Cortex of kidney (tissue), 1 donor: Measurements from ENCODE around the gene C1QTNF2.

ENCODE experiments used
- DNase-seq: peaks from one replicate; lab custom pipeline; 2025; lab: John Stamatoyannopoulos, UW

C1QTNF2 gene

DNA sequence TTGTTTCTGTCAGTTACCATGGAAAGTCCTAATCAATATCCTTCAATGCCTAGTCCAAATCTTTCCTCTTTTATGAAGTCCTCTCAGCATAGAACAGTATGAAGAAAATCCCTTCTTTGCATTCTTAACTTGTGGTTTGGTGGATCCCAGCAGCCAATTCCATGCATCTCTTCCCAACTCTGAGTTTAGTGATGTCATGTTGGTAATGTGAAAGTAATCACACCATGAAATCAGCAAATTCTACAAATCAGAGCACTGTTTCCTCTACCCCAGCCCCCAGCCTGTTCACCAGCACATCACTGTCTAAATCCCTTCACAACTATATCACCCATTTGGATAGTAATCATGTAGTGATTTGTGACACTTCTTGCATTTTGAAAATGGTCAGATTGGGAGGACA is 4.7 kb upstream of the C1QTNF2 start:
- DNase-seq: no peak

DNA sequence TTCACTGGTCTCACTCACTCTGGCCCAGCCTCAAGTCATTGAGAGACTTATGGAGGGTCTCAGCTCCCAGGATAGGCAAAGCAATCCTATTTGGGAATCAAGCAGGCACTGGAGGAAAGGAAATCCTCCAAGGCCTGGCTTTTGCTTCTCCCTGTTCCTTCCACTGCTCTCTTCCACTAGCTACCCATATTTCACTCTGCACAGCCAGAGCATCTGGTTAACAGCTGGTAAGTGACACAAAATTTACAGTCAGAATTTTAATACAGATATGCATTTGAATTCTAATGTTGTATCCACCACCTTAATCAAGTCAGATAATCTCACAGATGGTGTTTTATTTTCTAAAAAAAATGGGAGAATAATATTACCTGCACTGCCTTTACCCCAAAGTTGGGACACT is 868 bp upstream of the C1QTNF2 start:
- DNase-seq: no peak

DNA sequence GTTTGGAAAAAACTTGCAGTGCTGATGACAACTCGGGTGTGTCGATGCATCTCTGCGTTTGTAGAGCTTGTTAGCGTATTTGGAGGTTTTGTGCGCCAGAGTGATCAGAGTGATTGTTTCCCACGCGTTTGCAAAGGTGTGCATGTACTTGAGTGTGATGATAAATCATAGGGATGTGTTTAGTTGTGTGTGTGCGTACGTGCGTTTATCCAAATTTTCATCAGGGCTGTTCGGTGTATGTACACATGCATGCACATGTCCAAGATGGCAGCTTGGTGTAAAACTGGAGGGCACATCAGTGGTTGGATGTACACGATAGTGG is 248 bp upstream of the C1QTNF2 start:
- DNase-seq: no peak

DNA sequence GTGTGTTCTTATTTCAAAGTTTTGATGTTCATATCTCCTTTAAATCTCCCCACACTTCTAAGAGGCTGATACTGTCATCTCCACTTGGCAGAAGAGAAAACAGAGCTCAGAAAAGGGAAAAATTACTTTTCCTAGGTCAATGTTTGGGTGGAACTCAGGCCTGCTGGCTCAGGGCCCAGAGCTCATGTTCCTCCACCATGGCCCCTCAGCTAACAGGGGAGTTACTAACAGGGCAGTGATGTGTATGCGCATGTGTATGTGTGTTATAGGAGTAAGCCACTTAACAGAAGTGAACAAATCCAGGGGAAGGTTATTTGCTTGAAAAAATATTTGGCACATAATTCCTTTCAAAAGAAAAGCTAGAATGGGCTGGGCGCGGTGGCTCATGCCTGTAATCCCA is 2.5 kb downstream of the C1QTNF2 start:
- DNase-seq: no peak

DNA sequence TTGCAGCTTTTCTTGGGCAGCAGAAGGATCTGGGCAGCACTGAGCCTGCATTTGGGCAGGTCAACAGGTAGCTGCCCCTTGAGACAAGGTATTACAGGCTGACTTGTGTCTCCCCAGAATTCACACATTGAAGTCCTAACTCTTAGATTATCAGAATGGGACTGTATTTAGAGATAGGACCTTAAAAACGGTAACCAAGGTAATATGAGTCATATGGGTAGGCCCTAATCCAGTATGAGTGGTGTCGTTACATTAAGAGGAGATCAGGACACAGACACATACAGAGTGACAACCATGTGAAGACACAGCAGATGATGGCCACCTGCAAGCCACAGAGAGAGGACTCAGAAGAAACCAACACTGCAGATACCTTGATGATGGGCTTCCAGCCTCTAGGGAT is 3.2 kb downstream of the C1QTNF2 start:
- no peak for DNase-seq

DNA sequence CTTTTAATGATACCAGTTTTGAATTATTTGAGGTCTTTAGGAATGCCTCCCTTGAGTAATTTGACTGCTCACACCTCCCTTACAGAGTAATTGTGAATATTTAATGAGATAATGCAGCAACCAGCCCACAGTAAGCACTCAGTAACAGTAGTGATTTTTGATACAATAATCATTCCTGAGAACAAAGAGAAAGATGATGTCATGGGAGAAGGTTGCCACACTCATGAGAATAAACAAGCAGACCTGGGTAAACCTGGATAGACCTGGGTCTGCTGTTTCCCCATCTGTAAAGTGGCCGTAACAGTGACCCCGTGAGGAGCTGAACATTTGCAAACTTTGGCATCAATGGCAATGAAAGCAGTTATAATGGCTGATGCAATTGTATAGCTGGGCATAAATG is 4.2 kb downstream of the C1QTNF2 start:
- no peak for DNase-seq

DNA sequence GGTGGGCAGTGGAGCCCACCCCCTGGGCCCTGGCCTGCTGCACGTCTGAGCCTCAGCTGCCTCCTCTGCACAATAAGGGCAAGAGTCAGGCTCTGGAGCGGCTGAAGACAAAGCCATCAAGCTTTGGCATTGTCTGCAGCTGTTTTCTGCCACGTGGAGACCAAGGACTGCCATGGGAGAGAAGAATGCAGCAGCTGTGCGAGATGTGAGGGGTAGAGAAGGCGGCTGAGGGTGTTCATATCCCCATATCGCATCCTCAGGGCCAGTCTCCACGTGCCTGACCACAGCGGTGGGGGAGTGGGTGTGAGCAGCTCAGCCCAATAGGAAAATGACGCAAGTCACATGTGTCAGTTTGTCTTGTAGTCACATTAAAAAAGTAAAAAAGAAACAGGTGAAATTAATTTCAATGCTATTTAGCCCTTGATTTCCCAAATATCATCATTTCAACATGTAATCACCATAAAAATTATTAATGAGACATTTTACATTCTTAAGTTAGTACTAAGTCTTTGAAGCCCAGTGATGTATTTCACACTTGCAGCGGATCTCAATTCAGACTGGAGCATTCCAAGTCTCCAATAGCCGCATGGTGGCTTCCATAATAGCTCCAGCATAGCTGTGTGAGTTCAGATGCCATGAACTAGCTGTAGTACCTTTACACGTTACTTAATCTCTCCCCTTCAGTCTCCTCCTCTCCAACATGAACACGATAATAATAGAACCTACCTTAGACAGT is 6.6 kb downstream of the C1QTNF2 start:
- no peak for DNase-seq

DNA sequence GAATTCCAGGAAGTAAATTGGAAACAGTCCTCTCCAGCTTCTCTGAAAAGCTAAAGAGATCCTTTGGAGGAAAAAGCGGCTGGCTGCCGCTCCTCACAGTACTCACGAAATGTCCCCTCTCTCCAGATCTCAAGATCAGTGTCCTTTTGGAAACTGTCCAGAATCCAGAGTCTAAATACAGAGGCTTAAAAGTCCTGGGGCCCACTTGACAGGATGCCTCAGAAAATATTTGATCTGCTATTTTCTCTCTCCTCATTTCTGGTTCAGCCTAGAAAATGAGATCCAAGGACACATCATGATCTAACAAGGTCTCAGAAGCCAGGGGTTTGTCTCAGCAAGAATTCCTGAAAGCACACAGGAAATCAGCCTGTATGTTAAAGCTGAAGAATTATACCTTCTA is 7.2 kb downstream of the C1QTNF2 start:
- no peak for DNase-seq

DNA sequence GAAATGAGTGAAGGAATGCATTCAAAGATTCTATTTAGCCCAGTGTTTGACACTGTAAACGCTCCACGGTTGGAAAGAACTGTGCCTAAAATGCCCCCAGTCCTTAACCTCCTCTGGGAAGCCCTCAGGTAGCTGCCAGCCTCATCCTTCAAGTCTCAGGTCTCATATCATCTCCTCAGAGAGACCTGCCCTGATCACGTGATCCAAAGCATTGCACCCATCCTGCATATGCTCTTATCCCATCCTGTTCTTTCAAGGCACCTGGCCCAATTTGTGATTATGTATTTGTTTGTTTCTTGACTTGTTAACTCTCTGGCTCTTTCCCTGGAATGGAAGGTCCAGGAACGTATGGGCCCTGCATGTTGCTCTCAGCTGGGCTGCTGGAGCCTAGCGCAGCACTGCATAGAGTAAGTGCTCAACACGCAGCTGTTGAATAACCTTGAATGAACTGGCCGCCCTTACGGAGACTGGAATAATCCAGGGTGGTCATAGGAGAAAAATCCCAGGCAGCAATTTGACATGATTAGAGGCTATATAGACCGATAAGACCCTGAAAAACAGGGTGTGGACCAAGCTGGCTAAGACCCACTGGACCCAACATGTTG is 8.7 kb downstream of the C1QTNF2 start:
- DNase-seq: no peak

DNA sequence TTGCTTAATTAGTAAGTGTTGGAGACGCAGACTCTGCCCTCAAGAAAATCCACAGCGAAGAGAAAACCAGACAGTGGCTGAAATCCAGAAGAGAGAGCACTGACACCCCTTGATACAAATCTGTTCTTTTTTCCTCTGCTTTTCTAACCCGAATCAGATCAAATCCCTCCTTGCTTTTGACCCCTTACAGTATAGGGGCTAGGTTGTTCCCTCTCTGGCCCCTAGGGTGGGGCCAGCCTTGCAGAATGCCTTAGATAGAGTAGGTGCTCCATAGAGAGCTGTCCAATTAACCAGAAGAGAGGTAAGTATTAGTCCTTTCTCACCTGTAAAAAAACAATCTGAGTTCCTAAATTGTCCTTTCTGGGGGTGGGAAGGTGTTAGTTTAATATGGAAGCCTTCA is 10.1 kb downstream of the C1QTNF2 start:
- DNase-seq: no peak

DNA sequence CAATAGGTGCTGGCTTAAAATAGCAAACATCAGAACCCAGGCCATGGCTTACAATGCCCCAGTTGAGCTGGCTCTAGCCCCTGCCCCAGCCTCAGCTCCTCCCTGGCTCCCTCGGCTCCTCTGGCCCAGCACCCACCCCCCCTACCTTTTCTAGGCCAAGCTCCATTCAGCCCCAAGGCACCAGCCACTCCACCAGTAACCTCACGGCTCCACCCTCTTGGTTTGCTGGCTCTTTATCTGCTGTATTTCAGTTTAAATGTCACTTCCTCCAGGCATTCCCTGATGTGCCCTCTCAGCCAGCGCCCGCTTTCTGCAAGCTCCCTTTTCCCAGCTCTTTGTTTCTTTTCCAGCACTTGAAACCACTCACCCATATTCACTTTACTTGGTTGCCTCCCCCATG is 10.6 kb downstream of the C1QTNF2 start:
- DNase-seq: no peak

DNA sequence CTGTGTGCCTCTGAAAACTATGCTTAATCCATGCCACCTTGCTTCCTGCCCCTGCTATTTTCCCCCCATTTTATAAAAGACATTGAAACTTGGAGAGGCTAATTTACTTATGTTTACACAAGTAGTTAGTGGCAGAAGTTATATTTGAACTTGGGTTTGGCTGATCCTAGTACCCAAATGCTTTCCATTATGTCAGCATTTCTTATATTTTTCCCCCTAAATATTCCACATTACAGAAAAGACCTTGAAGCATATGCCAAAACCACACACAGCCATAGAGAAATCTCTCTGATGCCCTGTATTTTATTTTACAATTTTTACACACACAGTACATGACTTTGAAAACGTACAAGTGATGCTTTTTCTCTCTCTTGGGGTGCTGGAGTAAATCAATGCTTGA is 11.2 kb downstream of the C1QTNF2 start:
- no peak for DNase-seq

DNA sequence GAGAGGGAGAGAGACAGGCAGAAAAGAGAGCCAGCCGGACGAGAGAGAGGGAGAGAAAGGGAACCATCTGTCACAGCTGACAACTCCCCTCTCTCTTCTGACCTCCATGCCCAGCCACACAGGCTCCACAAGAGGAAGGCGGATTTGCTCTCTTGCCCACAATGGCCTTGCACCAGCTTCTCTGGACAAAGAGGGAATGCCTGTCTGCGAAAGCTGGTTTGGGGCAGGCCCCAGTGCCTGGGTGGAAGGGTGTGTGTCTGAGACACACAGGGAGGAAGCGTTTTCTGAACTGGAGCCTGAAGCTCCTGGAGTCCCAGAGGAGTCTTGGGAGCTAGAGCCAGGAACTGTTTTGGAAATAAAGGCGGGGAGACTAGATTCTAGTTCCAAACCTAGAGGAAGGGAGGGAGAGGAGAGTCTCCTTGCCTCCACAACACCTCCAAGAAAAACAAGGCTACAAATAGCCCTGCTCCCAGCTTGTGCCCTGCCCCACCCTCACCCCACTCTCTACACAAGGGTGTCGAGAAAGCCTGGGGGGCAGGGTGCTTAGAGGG is 12.5 kb downstream of the C1QTNF2 start:
- DNase-seq: no peak

DNA sequence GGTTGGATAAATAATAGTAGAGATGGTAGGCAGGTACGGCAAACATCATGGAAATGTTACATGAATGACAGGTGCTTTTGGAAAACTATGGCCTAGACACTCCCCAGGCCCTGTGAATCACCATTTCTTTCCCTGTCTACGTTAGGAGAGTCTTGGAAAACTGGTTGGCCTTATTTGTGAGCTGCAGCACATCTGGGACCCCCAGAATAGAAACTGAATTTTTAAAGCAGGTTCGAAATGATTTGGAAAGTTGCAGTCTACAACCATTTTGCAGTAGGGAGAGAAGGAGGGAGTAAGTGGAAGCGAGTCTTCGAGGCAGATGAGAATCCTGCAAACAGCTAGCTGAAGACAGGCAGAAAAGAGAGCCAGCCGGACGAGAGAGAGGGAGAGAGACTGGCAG is 13.0 kb downstream of the C1QTNF2 start:
- DNase-seq: no peak

DNA sequence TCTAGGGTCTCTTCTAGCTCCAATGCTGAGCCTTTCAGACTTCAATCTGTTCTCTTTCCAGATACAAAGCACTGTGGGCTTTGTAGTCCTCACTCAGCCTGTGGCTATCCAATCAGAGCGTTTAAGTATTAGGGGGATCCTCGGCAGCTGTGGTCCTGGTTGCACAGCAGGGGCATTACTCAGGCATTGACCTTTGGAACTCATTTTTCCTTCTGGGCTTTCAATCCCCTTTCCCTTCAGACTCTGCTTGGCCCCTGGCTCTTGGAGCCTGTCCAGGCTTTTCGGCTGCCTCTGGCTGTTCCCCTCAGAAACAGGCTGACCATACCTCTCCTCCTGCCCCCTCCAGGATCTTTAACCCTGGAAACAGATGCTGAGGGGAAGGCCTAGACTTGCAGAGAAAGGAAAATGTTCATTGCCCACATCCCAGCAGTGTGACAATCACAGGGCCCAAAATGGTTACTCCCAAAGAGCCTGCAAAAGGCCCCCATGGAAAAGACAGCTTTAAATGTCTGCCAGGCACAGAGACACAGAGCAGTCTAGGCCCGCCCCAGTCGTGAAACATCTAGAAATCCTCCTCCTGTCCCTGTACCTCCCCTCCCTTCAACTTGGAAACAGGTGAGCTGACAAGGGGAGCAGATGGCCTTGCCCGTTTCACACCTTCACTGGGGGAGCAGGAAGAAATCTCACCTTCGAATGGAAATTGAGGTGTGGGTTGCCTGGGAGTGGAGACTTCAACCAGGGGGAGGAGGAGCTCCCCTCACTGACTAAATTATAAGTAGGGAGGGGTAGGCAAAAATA is 13.7 kb downstream of the C1QTNF2 start:
- no peak for DNase-seq

DNA sequence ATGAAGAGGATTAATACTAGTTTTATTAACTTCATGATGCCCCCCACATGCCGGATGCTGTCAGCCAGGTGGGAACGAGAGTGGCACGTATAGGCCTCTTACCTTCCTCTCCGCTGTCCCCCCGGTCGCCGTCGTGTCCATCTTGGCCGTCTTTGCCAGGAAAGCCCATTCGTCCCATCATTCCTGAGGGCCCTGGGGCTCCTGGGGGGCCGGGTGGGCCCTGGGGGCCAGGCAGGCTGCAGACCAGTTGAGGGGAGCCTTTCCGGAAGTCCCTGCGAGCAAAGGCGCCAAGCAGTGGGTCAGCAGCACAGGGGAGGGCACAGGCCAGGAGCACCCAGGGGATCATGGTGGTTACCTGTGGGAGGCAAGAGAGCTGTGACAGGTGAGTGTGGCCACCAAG is 15.8 kb downstream of the C1QTNF2 start:
- DNase-seq: no peak

DNA sequence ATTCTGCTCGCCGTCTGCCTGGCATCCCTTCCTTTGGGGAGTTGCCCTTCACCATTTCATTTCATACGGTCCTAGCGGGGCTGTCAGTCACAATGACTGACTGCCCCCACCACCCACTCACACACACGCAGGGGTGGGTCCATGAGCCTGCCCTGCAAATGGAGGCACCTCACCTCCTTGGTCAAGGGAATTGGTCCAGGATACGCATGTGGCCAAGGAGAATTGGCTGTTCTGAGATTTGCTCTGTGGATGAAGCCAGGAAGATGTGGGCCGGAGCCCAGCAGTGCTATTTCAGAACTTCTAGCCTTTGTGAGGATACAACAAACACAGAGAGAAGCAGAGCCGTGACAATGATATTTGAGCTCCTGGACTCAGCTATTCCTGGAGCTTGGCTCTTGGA is 17.0 kb downstream of the C1QTNF2 start:
- no peak for DNase-seq

DNA sequence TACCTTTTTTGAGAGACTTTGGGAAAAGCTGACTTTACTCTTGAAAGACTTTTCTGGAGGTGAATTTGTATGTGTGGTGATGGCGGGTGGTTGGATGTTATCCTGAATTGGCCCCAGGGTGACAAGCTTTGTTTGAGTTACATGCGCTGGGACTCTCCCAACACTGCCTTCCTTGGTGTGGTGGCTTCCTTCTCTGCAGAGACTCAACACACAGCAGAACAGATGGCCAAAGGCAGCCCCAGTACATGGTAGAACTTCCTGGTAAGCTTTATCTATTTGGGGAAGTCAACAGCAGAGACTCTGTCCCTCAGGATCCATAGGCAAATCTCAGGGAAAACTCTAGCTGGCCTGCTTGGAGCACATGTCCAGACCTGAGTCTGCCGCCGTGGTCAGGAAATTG is 18.1 kb downstream of the C1QTNF2 start:
- DNase-seq: no peak

DNA sequence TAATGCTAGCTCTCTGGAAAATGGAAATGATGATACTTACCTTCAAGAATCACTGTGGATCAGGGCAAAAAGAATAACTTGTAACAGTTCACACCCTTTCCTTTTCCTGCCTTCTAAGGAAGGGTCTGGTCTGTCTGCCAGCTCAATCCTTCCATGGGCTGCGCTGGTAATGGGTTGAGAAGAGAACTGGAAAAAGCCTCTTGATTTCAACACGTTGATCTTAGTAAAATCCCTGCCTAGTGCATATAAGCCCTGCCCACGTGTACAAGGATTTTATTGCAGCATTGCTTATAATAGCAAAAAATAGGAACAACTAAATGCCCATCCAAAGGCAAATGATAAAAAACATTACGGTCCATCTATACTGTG is 20.5 kb downstream of the C1QTNF2 start:
- DNase-seq: no peak

DNA sequence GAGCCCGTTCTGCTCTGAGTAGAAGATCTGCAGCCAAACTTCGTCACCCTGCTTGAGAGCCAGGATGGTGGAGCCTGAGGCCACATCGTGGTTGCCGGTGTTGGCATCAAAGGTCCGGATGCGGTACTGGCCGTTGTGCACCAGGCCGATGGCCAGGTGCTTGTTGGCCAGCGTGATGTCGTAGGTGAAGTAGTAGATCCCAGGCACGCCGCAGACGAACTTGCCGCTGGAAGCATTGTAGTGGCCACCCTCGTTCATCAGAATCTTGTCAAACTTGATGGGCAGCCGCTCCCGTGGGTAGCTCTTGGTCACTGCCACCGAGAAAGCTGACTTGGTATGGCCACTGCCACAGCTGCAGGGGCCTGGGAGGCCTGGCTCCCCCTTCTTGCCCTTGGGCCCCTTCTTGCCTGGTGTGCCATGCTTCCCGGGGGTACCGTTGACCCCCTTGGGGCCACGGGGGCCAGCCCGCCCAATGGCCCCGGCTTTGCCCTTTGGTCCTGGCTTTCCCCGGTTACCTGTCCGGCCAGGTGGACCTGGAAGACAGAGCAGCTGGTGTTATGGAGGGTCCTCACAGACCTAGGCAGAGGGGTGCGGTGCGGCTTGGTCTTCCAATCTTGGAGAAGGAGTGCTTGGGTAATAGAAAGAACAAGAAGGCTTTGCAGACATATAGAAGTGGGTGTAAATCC is 21.0 kb downstream of the C1QTNF2 start:
- no peak for DNase-seq

DNA sequence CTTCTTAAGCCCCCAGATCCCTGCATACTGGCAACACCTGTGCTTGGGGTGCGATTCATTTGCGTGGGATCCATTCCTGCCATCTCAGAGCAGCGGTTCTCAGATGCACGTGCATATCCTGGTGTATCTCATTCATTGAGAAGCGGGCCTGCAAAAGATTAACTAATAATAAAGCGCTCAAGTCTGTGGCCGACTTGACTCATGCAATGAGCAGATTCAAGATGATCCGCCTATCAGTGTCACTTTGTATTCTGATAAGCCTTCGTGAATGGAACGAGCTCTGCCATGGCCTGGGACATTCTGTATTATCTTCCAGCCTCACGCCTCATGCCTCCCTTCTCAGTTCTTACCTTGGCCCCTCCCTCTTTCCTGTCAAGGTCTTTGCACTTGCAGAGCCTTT is 22.3 kb downstream of the C1QTNF2 start:
- no peak for DNase-seq

DNA sequence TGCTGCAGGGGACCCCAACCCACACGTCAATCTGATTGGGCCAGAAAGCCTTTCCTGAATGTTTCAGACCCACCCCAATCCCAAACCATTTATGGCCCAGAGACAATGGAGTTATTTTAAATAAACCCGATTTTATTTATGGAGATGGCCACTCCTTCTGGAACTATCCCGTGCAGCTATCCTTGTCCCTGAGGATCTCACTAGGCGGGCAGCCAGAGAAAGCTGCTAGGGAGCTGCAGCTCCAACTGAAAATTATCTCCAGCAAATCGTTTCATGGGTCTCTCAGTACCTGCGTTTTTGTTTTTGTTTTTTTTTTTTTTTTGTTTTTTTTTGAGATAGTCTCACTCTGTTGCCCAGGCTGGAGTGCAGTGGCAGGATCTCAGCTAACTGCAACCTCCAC is 23.0 kb downstream of the C1QTNF2 start:
- DNase-seq: no peak
